ENCODE measurements around the gene FBLN5.

Gene FBLN5

GRCh38 chr14:91947475-91948184, at the start of gene FBLN5:
TSS of gene FBLN5 (minus strand) at chr14:91947694. CDS start at chr14:91947229, 465 bp downstream.
- Mint-ChIP-seq H3K36me3 (no peaks in the 10 kb centered on the region), H3K27ac (no peak within 1 kb of the TSS), H3K4me3 (peak within 1 kb of the TSS; percentile 79), H3K9me3 (no peaks in the 10 kb centered on the region), H3K27me3 (peaks cover 62% of the 10 kb centered on the region), H3K4me1 (peaks cover 20% of the 10 kb centered on the region)
- CTCF ChIA-PET = no interaction called here
- peak; percentile 37 for DNase-seq

GRCh38 chr14:91996948-91997371, 49.5 kb upstream of the FBLN5 start:
- Mint-ChIP-seq H3K4me3 (no peak overlapping the region), H3K36me3 (peaks cover 41% of the 10 kb centered on the region), H3K27me3 (no peaks in the 10 kb centered on the region), H3K27ac (no peak overlapping the region), H3K9me3 (no peaks in the 10 kb centered on the region), H3K4me1 (peaks cover 36% of the 10 kb centered on the region)
- no peak for DNase-seq
- CTCF ChIA-PET = interaction anchor here (0.7 to 2.1 kb wide), 27 partner anchors 9 to 373 kb away, joined by 3 to 18 read pairs (median 4); partner anchors contain the start of genes ATXN3 and TC2N

GRCh38 chr14:91987192-91987591, 39.7 kb upstream of the FBLN5 start:
- no peaks in the 10 kb centered on the region for H3K27me3 Mint-ChIP-seq

GRCh38 chr14:91985521-91986255, 38.2 kb upstream of the FBLN5 start:
- no peak overlapping the region for H3K27ac Mint-ChIP-seq
- no peaks in the 10 kb centered on the region for H3K9me3 Mint-ChIP-seq
- DNase-seq = no peak
- H3K4me3 Mint-ChIP-seq = no peak overlapping the region
- no peaks in the 10 kb centered on the region for H3K27me3 Mint-ChIP-seq
- peaks cover 59% of the 10 kb centered on the region for H3K36me3 Mint-ChIP-seq
- H3K4me1 Mint-ChIP-seq = no peaks in the 10 kb centered on the region
- CTCF ChIA-PET = interaction anchor here (4.0 kb wide), 1 partner anchor 11 kb away, joined by 18 read pairs; no protein-coding TSS in a partner anchor

More at GRCh38 chr14:91987192-91987591, 39.7 kb upstream of the FBLN5 start:
- Mint-ChIP-seq H3K9me3 (no peaks in the 10 kb centered on the region), H3K36me3 (peaks cover 61% of the 10 kb centered on the region), H3K27ac (no peak overlapping the region), H3K4me1 (no peaks in the 10 kb centered on the region), H3K4me3 (no peak overlapping the region)
- DNase-seq = no peak
- CTCF ChIA-PET = interaction anchor here (4.0 kb wide), 1 partner anchor 10 kb away, joined by 18 read pairs; no protein-coding TSS in a partner anchor

- Mint-ChIP-seq H3K4me3 (no peak overlapping the region), H3K36me3 (peaks cover 64% of the 10 kb centered on the region), H3K27ac (no peak overlapping the region), H3K27me3 (no peaks in the 10 kb centered on the region), H3K9me3 (no peaks in the 10 kb centered on the region), H3K4me1 (peaks cover 2% of the 10 kb centered on the region)
- DNase-seq = no peak
- CTCF ChIA-PET = interaction anchor here (4.0 kb wide), 1 partner anchor 12 kb away, joined by 18 read pairs; no protein-coding TSS in a partner anchor
Measured at GRCh38 chr14:91985008-91985407, 37.5 kb upstream of the FBLN5 start.

- DNase-seq = no peak
- Mint-ChIP-seq H3K4me1 (peaks cover 2% of the 10 kb centered on the region), H3K27ac (no peak overlapping the region), H3K27me3 (no peaks in the 10 kb centered on the region), H3K36me3 (peaks cover 53% of the 10 kb centered on the region), H3K4me3 (no peak overlapping the region), H3K9me3 (no peaks in the 10 kb centered on the region)
- CTCF ChIA-PET = interaction anchor here (4.0 kb wide), 1 partner anchor 13 kb away, joined by 18 read pairs; no protein-coding TSS in a partner anchor
Measured at GRCh38 chr14:91983588-91983987, 36.1 kb upstream of the FBLN5 start.

- no peaks in the 10 kb centered on the region for H3K27me3 Mint-ChIP-seq
- CTCF ChIA-PET = interaction anchor here (3.2 kb wide), 1 partner anchor 17 kb away, joined by 17 read pairs; no protein-coding TSS in a partner anchor
- H3K4me3 Mint-ChIP-seq = no peak overlapping the region
- no peaks in the 10 kb centered on the region for H3K9me3 Mint-ChIP-seq
- DNase-seq = no peak
- peaks cover 14% of the 10 kb centered on the region for H3K4me1 Mint-ChIP-seq
- peak overlapping the region; percentile 50 for H3K27ac Mint-ChIP-seq
- peaks cover 38% of the 10 kb centered on the region for H3K36me3 Mint-ChIP-seq
Measured at GRCh38 chr14:91980157-91980556, 32.7 kb upstream of the FBLN5 start.

GRCh38 chr14:91977884-91978283, 30.4 kb upstream of the FBLN5 start:
- no peak overlapping the region for H3K4me3 Mint-ChIP-seq
- DNase-seq = no peak
- peaks cover 14% of the 10 kb centered on the region for H3K4me1 Mint-ChIP-seq
- no peak overlapping the region for H3K27ac Mint-ChIP-seq
- CTCF ChIA-PET = no interaction called here
- no peaks in the 10 kb centered on the region for H3K27me3 Mint-ChIP-seq
- H3K9me3 Mint-ChIP-seq = no peaks in the 10 kb centered on the region
- H3K36me3 Mint-ChIP-seq = peaks cover 27% of the 10 kb centered on the region

GRCh38 chr14:91975763-91976162, 28.3 kb upstream of the FBLN5 start:
- peaks cover 30% of the 10 kb centered on the region for H3K36me3 Mint-ChIP-seq
- H3K4me3 Mint-ChIP-seq = no peak overlapping the region
- CTCF ChIA-PET = no interaction called here
- H3K27me3 Mint-ChIP-seq = no peaks in the 10 kb centered on the region
- DNase-seq = no peak
- no peaks in the 10 kb centered on the region for H3K9me3 Mint-ChIP-seq
- H3K27ac Mint-ChIP-seq = no peak overlapping the region
- peaks cover 14% of the 10 kb centered on the region for H3K4me1 Mint-ChIP-seq

GRCh38 chr14:91971188-91971778, 23.8 kb upstream of the FBLN5 start:
- Mint-ChIP-seq H3K27me3 (no peaks in the 10 kb centered on the region), H3K36me3 (peaks cover 30% of the 10 kb centered on the region), H3K27ac (no peak overlapping the region), H3K4me1 (peaks cover 5% of the 10 kb centered on the region), H3K4me3 (no peak overlapping the region), H3K9me3 (no peaks in the 10 kb centered on the region)
- CTCF ChIA-PET = no interaction called here
- no peak for DNase-seq

GRCh38 chr14:91968280-91968679, 20.8 kb upstream of the FBLN5 start:
- H3K27me3 Mint-ChIP-seq = no peaks in the 10 kb centered on the region
- H3K4me3 Mint-ChIP-seq = no peak overlapping the region
- no peak overlapping the region for H3K27ac Mint-ChIP-seq
- H3K4me1 Mint-ChIP-seq = peaks cover 5% of the 10 kb centered on the region
- H3K36me3 Mint-ChIP-seq = peaks cover 23% of the 10 kb centered on the region
- DNase-seq = peak; percentile 34
- CTCF ChIA-PET = no interaction called here
- no peaks in the 10 kb centered on the region for H3K9me3 Mint-ChIP-seq

GRCh38 chr14:91964724-91965123, 17.2 kb upstream of the FBLN5 start:
- H3K4me3 Mint-ChIP-seq = no peak overlapping the region
- H3K9me3 Mint-ChIP-seq = no peaks in the 10 kb centered on the region
- CTCF ChIA-PET = no interaction called here
- no peak for DNase-seq
- no peaks in the 10 kb centered on the region for H3K27me3 Mint-ChIP-seq
- H3K4me1 Mint-ChIP-seq = peaks cover 5% of the 10 kb centered on the region
- H3K27ac Mint-ChIP-seq = no peak overlapping the region
- H3K36me3 Mint-ChIP-seq = peaks cover 12% of the 10 kb centered on the region

GRCh38 chr14:91964011-91964410, 16.5 kb upstream of the FBLN5 start:
- H3K27ac Mint-ChIP-seq = no peak overlapping the region
- peaks cover 5% of the 10 kb centered on the region for H3K4me1 Mint-ChIP-seq
- no peaks in the 10 kb centered on the region for H3K9me3 Mint-ChIP-seq
- CTCF ChIA-PET = interaction anchor here (1.0 kb wide), 1 partner anchor 9 kb away, joined by 3 read pairs; no protein-coding TSS in a partner anchor
- DNase-seq = no peak
- peaks cover 10% of the 10 kb centered on the region for H3K36me3 Mint-ChIP-seq
- H3K4me3 Mint-ChIP-seq = no peak overlapping the region
- H3K27me3 Mint-ChIP-seq = no peaks in the 10 kb centered on the region

GRCh38 chr14:91963465-91963864, 16.0 kb upstream of the FBLN5 start:
- CTCF ChIA-PET = interaction anchor here (1.0 kb wide), 1 partner anchor 8 kb away, joined by 3 read pairs; no protein-coding TSS in a partner anchor
- Mint-ChIP-seq H3K4me3 (no peak overlapping the region), H3K27ac (no peak overlapping the region), H3K9me3 (no peaks in the 10 kb centered on the region), H3K4me1 (peaks cover 3% of the 10 kb centered on the region), H3K27me3 (peaks cover under 1% of the 10 kb centered on the region), H3K36me3 (peaks cover 4% of the 10 kb centered on the region)
- DNase-seq = no peak

All from activated naive CD4-positive, alpha-beta T cell treated with anti-CD3 and anti-CD28 coated beads, Interleukin-2, amount 10 ng/mL, durations not matched to agents 7 days and 5 days (primary cell).